GM12891 (cell line): Measurements from ENCODE around the gene ZNF410.

Experiments
- PAX5 ChIP-seq: IDR thresholded peaks from 2 replicates; pipeline ENCODE4 v1.6.1; 2011; ENCODE audit warnings: low read length, moderate library complexity, mild to moderate bottlenecking; ENCODE audit not compliant: insufficient read depth, severe bottlenecking
- POLR2A ChIP-seq: IDR thresholded peaks from 2 replicates; pipeline ENCODE4 v1.6.1; 2011; ENCODE audit warnings: low read depth, low read length, control low read depth
- POLR2AphosphoS5 ChIP-seq: IDR thresholded peaks from 2 replicates; pipeline ENCODE4 v1.6.1; 2011; ENCODE audit warnings: low read depth, low read length, control low read depth
- POU2F2 ChIP-seq: IDR thresholded peaks from 2 replicates; pipeline ENCODE4 v1.6.1; 2011; ENCODE audit warnings: low read depth, mild to moderate bottlenecking, control low read depth, low read length, moderate library complexity
- SPI1 ChIP-seq: IDR thresholded peaks from 2 replicates; pipeline ENCODE4 v1.6.1; 2011; ENCODE audit warnings: low read depth, low read length, control low read depth
- TAF1 ChIP-seq: IDR thresholded peaks from 2 replicates; pipeline ENCODE4 v1.6.1; 2011; ENCODE audit warnings: low read depth, low read length, control low read depth

DNA sequence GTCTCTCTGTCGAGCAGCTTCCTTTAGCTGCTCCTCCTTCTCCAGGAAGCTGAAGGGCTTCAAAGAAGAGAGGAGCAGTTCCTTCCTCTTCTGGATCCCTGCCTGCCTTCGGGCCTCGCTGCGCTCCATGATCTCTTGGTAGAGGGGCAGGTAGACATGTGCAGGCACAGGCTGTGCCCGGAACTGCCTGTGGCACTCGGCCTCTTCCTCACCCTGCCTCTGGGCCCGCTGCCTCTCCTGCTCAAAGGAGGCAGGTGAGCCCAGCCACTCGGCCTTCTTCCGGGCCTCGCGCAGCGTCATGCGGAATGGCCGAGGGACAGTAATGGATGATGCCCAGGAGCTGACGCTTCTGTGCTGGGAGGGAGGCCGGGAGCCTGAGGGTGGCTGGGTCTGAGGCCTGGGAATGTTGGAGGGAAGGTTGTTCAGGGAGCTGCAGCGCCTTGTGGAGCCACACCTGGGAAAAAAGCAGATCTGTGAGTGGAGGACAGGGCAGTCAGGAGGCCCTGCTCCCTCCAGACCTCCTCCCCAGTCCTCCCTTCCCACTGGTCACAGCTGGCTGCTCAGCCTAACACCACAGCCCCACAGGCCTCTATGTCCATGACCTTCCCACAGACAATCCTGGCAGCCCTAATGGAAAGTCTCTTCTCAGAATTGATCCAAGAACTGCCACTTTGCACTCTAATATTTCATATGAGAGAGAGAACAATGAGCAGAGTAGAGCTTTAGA, 57.9 kb downstream of the ZNF410 start:
- no peak for TF ChIP-seq POLR2A
- no peak for TF ChIP-seq POLR2AphosphoS5
- TF ChIP-seq TAF1, result no peak
- no peak for TF ChIP-seq POU2F2
- TF ChIP-seq SPI1, result no peak
- no peak for TF ChIP-seq PAX5
